Spleen (tissue), 7 donors: Measurements from ENCODE around the gene IGFBP6.

Experiments used
- POLR2A ChIP-seq, 3 donors: fragments of 450-650 bp; IDR thresholded peaks; one replicate each; pipeline ENCODE4 v1.5.1; 2017; ENCODE audit warnings: antibody characterized with exemption in 3 of 3, mild to moderate bottlenecking in 1 of 3
- POLR2AphosphoS5 ChIP-seq, 3 donors: sonication (generic); formaldehyde crosslinking; IDR thresholded peaks; one replicate each; pipeline ENCODE4 v1.5.1; 2017; ENCODE audit warnings: antibody characterized with exemption in 3 of 3
- TF ChIP-seq, protein P1 (sequence below), 11 experiments: fragments of 200-600 bp in 7 of 11; fragments of 450-650 bp in 4 of 11; sonication (generic) in 4 of 11; IDR thresholded peaks in 8 of 11; conservative IDR thresholded peaks in 3 of 11; 1 replicate in 7 of 11; 2 replicates in 4 of 11; pipeline versions ENCODE4 v1.4.0 to v1.8.0; 2016 to 2021; ENCODE audit warnings: antibody characterized with exemption in 11 of 11, inconsistent platforms in 4 of 11, mild to moderate bottlenecking in 1 of 11
- donor health status: DM: no; HTN: no; CAD: no; lungs with moderate emphysema.
- donor health status: DM: no; HTN: no; CAD: no.
- donor health status: DM: no; HTN: no; CAD: no.

DNA sequence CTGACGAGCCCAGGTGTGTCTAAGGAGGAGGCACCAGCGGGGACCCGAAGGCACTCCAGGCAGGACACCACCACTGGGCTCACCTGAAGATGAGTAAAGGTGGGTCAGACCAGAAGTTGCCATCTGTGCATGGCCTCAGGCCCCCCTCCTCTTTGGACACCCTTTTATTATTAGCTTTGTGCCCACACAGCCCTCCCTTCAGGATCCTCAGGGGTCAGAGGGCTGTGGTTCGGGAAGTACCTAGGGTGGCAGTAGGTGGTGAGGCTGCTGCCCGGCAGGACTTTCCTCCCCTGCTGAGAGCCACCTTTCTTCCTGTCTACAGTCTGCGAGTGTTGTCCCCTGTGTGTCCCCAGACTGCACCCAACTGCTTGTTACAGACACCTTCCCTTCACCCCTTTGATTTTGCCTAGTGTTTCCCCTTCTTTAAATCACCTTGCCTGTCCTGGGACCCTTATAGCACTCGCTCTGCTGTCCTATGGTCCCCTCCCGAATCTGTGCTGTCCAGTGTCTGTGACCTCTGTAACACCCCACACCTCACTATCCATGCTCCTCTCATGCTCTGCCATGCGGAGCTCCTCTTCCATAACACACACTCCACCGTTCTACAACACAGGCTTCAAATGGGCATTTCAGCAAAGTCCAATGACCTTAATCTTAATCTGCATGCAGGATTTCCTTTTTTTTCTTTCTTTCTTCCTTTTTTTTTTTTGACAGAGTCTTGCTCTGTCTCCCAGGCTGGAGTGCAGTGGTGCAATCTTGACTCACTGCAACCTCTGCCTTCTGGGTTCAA is 31.5 kb downstream of the IGFBP6 start:
- TF ChIP-seq POLR2A (IDR thresholded peaks at IDR 0.05) (no peak), POLR2AphosphoS5 (IDR thresholded peaks at IDR 0.05) (no peak)
- TF ChIP-seq, protein P1, sequence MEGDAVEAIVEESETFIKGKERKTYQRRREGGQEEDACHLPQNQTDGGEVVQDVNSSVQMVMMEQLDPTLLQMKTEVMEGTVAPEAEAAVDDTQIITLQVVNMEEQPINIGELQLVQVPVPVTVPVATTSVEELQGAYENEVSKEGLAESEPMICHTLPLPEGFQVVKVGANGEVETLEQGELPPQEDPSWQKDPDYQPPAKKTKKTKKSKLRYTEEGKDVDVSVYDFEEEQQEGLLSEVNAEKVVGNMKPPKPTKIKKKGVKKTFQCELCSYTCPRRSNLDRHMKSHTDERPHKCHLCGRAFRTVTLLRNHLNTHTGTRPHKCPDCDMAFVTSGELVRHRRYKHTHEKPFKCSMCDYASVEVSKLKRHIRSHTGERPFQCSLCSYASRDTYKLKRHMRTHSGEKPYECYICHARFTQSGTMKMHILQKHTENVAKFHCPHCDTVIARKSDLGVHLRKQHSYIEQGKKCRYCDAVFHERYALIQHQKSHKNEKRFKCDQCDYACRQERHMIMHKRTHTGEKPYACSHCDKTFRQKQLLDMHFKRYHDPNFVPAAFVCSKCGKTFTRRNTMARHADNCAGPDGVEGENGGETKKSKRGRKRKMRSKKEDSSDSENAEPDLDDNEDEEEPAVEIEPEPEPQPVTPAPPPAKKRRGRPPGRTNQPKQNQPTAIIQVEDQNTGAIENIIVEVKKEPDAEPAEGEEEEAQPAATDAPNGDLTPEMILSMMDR (IDR thresholded peaks at IDR 0.05 in 8 of 11, conservative IDR thresholded peaks at IDR 0.05 in 3 of 11) = no peak
